Astrocyte (in vitro differentiated cells and primary cell): ENCODE results near the gene APPBP2. TPM values are rescaled to one million over a fixed set of nuclear protein-coding genes. Genes with fewer than 3 reads are reported as not detected.

Experiments used
- DNase-seq: peaks from one replicate; pipeline ENCODE4 v3.0.0-alpha.2; 2010; ENCODE audit warnings: low read depth
- FAIRE-seq: peaks from 2 replicates; lab custom pipeline; 2011; peaks lifted over from hg19 to GRCh38; lab: Jason Lieb, UNC
- H2AFZ ChIP-seq: 2 replicates; pipeline ENCODE4 v1.6.0; 2012; ENCODE audit warnings: low read depth, low read length, inconsistent platforms
- H3K27ac ChIP-seq: 2 replicates; pipeline ENCODE4 v1.5.1; 2011; ENCODE audit warnings: low read depth, low read length, inconsistent platforms
- H3K27me3 ChIP-seq: 2 replicates; pipeline ENCODE4 v1.6.0; 2011; ENCODE audit warnings: low read length, inconsistent platforms; ENCODE audit not compliant: insufficient read depth
- H3K36me3 ChIP-seq: 2 replicates; pipeline ENCODE4 v1.5.1; 2011; ENCODE audit warnings: low read length, inconsistent platforms; ENCODE audit not compliant: insufficient read depth
- H3K4me1 ChIP-seq: 2 replicates; pipeline ENCODE4 v1.5.1; 2011; ENCODE audit warnings: low read length, inconsistent platforms; ENCODE audit not compliant: insufficient read depth
- H3K4me2 ChIP-seq: 2 replicates; pipeline ENCODE4 v1.6.0; 2012; ENCODE audit warnings: low read length, inconsistent platforms
- H3K4me3 ChIP-seq: 2 replicates; pipeline ENCODE4 v1.5.1; 2011; ENCODE audit warnings: low read depth, mild to moderate bottlenecking, low read length, inconsistent platforms; ENCODE audit not compliant: insufficient read depth
- H3K79me2 ChIP-seq: 2 replicates; pipeline ENCODE4 v1.6.0; 2012; ENCODE audit warnings: mild to moderate bottlenecking, low read length, inconsistent platforms; ENCODE audit not compliant: insufficient read depth
- H3K9ac ChIP-seq: 2 replicates; pipeline ENCODE4 v1.6.0; 2012; ENCODE audit warnings: mild to moderate bottlenecking, low read length, inconsistent platforms
- H3K9me3 ChIP-seq: 2 replicates; pipeline ENCODE4 v1.5.1; 2012; ENCODE audit warnings: low read depth, mild to moderate bottlenecking, low read length, inconsistent platforms; ENCODE audit not compliant: insufficient read depth
- H4K20me1 ChIP-seq: 2 replicates; pipeline ENCODE4 v1.6.0; 2012; ENCODE audit warnings: low read length, inconsistent platforms; ENCODE audit not compliant: insufficient read depth
- H3K27ac Mint-ChIP-seq: one replicate; pipeline ENCODE4 v1.8.0; 2021; ENCODE audit warnings: mild to moderate bottlenecking, mixed read lengths; ENCODE audit not compliant: unreplicated experiment
- H3K27me3 Mint-ChIP-seq: one replicate; pipeline ENCODE4 v1.8.0; 2021; ENCODE audit warnings: low read depth, mixed read lengths; ENCODE audit not compliant: unreplicated experiment
- H3K36me3 Mint-ChIP-seq: one replicate; pipeline ENCODE4 v1.8.0; 2021; ENCODE audit warnings: low read depth, mixed read lengths; ENCODE audit not compliant: unreplicated experiment
- H3K4me1 Mint-ChIP-seq: one replicate; pipeline ENCODE4 v1.8.0; 2021; ENCODE audit warnings: low read depth, mixed read lengths; ENCODE audit not compliant: unreplicated experiment
- H3K4me3 Mint-ChIP-seq: one replicate; pipeline ENCODE4 v1.8.0; 2021; ENCODE audit warnings: mild to moderate bottlenecking, moderate library complexity, mixed read lengths; ENCODE audit not compliant: unreplicated experiment
- H3K9me3 Mint-ChIP-seq: one replicate; pipeline ENCODE4 v1.8.0; 2021; ENCODE audit warnings: mild to moderate bottlenecking, mixed read lengths; ENCODE audit not compliant: unreplicated experiment
- EZH2 ChIP-seq: IDR thresholded peaks from 2 replicates; pipeline ENCODE4 v1.6.1; 2012; ENCODE audit warnings: mild to moderate bottlenecking, low read length, inconsistent platforms; ENCODE audit not compliant: insufficient read depth
- total RNA-seq: library from RNA; stranded (reverse); gene quantifications from 2 replicates; pipeline ENCODE4 v1.2.1, GENCODE V29; 2021
- TF ChIP-seq, protein P1 (sequence below): IDR thresholded peaks from 2 replicates; pipeline ENCODE4 v1.5.1; 2011; ENCODE audit warnings: low read depth, mild to moderate bottlenecking, inconsistent platforms, low read length, moderate library complexity; ENCODE audit not compliant: insufficient read depth

Gene APPBP2
- total RNA-seq, 1 donor from 2014 or later, result 53.3 TPM

DNA sequence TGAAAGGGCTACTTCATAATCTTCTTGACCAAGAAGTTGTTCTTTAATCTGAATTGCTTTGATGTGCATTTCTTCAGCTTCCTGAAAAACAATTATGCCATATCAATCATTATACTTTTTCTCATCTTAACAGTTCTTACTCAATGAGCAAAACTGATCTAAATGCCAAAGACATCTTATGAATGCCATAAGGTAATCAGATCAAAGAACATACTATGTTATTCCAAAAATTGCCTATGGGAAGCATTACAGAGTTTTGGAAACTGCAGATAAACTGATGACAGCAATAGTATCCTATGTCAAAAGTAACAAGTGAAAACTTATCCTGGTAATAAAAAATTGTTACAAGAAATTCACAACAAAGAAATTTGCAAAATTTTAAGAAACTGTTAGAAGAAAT lies 74.1 kb downstream of the APPBP2 start:
- no peak for FAIRE-seq
- no peaks in the 10 kb centered on the region for H4K20me1 ChIP-seq
- H2AFZ ChIP-seq, result no peak overlapping the region
- no peak for DNase-seq
- no peaks in the 10 kb centered on the region for H3K9me3 ChIP-seq
- TF ChIP-seq, protein P1, sequence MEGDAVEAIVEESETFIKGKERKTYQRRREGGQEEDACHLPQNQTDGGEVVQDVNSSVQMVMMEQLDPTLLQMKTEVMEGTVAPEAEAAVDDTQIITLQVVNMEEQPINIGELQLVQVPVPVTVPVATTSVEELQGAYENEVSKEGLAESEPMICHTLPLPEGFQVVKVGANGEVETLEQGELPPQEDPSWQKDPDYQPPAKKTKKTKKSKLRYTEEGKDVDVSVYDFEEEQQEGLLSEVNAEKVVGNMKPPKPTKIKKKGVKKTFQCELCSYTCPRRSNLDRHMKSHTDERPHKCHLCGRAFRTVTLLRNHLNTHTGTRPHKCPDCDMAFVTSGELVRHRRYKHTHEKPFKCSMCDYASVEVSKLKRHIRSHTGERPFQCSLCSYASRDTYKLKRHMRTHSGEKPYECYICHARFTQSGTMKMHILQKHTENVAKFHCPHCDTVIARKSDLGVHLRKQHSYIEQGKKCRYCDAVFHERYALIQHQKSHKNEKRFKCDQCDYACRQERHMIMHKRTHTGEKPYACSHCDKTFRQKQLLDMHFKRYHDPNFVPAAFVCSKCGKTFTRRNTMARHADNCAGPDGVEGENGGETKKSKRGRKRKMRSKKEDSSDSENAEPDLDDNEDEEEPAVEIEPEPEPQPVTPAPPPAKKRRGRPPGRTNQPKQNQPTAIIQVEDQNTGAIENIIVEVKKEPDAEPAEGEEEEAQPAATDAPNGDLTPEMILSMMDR, result no peak
- TF ChIP-seq EZH2, result no peak
- Mint-ChIP-seq H3K27me3 (no peaks in the 10 kb centered on the region), H3K27ac (no peak overlapping the region), H3K9me3 (no peaks in the 10 kb centered on the region), H3K36me3 (peaks cover 2% of the 10 kb centered on the region), H3K4me1 (peaks cover 2% of the 10 kb centered on the region), H3K4me3 (no peak overlapping the region)
- no peak overlapping the region for H3K9ac ChIP-seq
- no peak overlapping the region for H3K27ac ChIP-seq
- peaks cover 31% of the 10 kb centered on the region for H3K36me3 ChIP-seq
- no peaks in the 10 kb centered on the region for H3K79me2 ChIP-seq
- H3K4me3 ChIP-seq, result no peak overlapping the region
- no peaks in the 10 kb centered on the region for H3K4me1 ChIP-seq
- H3K27me3 ChIP-seq, result no peaks in the 10 kb centered on the region
- no peak overlapping the region for H3K4me2 ChIP-seq

DNA sequence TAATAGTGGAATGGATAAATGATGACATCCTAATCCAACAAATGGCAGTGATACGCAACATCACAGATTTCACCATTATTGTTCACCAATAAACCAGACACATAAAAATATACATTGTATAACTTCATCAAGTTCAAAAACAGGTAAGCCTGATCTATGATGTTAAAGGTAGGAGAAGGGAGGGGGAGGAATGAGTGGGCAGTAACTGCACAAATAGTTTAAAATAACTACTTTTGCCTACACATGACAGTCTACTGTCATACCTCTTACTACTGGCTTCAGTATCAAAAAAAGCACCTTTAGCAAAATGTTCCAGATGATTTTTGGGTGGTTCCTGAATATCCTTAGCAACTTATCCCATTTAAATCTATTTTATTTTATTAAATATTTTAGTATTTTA lies 75.0 kb downstream of the APPBP2 start:
- H3K27me3 ChIP-seq, result no peaks in the 10 kb centered on the region
- H3K79me2 ChIP-seq, result no peaks in the 10 kb centered on the region
- Mint-ChIP-seq H3K27me3 (no peaks in the 10 kb centered on the region), H3K4me1 (no peaks in the 10 kb centered on the region), H3K27ac (no peak overlapping the region), H3K36me3 (peaks cover 2% of the 10 kb centered on the region), H3K9me3 (no peaks in the 10 kb centered on the region), H3K4me3 (no peak overlapping the region)
- no peak overlapping the region for H3K9ac ChIP-seq
- H3K4me1 ChIP-seq, result no peaks in the 10 kb centered on the region
- H2AFZ ChIP-seq, result no peak overlapping the region
- FAIRE-seq, result no peak
- no peaks in the 10 kb centered on the region for H4K20me1 ChIP-seq
- DNase-seq, result no peak
- H3K4me2 ChIP-seq, result no peak overlapping the region
- no peak overlapping the region for H3K27ac ChIP-seq
- no peaks in the 10 kb centered on the region for H3K9me3 ChIP-seq
- peaks cover 33% of the 10 kb centered on the region for H3K36me3 ChIP-seq
- H3K4me3 ChIP-seq, result no peak overlapping the region
- TF ChIP-seq, protein P1, result no peak
- no peak for TF ChIP-seq EZH2

DNA sequence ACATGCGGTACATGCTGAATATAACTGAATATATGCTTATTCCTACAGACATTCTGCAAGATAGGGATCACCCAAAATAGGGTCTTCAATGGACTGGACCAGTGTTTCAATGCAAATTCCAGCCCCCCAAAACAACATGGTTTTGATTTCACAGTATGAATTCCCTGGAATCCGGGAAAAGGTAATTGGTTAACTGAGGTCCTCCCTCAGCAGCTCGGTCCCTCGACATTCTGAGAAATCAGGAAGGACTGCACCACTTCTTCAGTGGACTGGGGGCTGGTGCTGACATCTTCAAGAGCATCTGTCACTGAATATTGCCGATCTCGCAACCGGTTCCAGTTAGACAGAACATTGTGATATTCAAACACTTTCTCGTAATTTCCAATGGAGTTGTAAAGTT lies 78.7 kb downstream of the APPBP2 start:
- FAIRE-seq (no peak), DNase-seq (no peak)
- no peaks in the 10 kb centered on the region for H3K36me3 Mint-ChIP-seq
- peaks cover 10% of the 10 kb centered on the region for H3K4me1 Mint-ChIP-seq
- H3K36me3 ChIP-seq, result peaks cover 23% of the 10 kb centered on the region
- H3K4me3 ChIP-seq, result no peak overlapping the region
- H4K20me1 ChIP-seq, result no peaks in the 10 kb centered on the region
- H3K27ac Mint-ChIP-seq, result no peak overlapping the region
- no peak overlapping the region for H3K4me3 Mint-ChIP-seq
- H3K9me3 ChIP-seq, result no peaks in the 10 kb centered on the region
- H3K4me2 ChIP-seq, result no peak overlapping the region
- TF ChIP-seq, protein P1, result no peak
- no peak for TF ChIP-seq EZH2
- H3K4me1 ChIP-seq, result peaks cover 6% of the 10 kb centered on the region
- no peak overlapping the region for H3K9ac ChIP-seq
- no peak overlapping the region for H3K27ac ChIP-seq
- no peaks in the 10 kb centered on the region for H3K79me2 ChIP-seq
- no peaks in the 10 kb centered on the region for H3K9me3 Mint-ChIP-seq
- no peaks in the 10 kb centered on the region for H3K27me3 Mint-ChIP-seq
- H3K27me3 ChIP-seq, result no peaks in the 10 kb centered on the region
- no peak overlapping the region for H2AFZ ChIP-seq
